ENCODE measurements around the gene ASS1. TPM values are rescaled to one million over a fixed set of nuclear protein-coding genes. Genes with fewer than 3 reads are reported as not detected.

ASS1 gene
- total RNA-seq, 1 donor from 2014 or later: 117 TPM

DNA sequence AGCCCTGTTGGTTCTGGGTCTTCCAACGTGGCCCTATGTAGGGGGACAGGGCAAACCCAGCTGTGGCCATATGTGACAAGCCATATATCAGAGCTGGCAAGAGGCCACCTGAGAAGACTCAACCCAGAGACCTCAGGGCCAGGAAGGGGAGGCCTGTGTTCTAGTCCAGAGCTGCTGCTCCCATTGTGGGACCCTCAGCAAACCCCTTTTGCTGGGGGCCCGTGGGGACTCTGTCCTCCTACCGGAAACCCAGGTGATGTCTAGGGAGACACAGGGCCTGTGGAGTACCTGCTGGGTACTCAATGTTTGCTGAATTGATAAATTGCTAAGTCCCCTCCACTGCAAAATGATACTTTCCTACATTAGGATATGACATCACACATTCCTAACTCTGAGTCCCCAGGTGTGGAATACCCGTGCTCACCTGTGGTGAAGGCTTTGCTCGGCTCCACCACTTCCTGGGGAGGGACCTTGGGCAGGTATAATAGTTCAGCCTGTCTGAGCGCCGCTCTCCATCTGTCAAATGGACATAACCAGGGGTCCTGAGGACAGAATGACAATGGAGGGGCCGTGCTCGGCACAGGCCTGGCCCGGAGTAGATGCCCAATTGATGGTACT, 38.4 kb upstream of the ASS1 start:
- no peaks in the 10 kb centered on the region for H3K36me3 ChIP-seq (ENCODE audit: insufficient read depth, low read length)
- DNase-seq (ENCODE audit: low read depth): no peak
- no peaks in the 10 kb centered on the region for H3K4me1 ChIP-seq (ENCODE audit: insufficient read depth, low read length)
- no peak overlapping the region for H3K4me3 ChIP-seq (ENCODE audit: insufficient read depth, low read depth, low read length)
- Mint-ChIP-seq H3K27ac (ENCODE audit: unreplicated experiment) (no peak overlapping the region), H3K27me3 (ENCODE audit: low read depth, unreplicated experiment) (peaks cover 53% of the 10 kb centered on the region), H3K36me3 (ENCODE audit: low read depth, unreplicated experiment) (no peaks in the 10 kb centered on the region), H3K9me3 (ENCODE audit: unreplicated experiment) (peaks cover 3% of the 10 kb centered on the region), H3K4me1 (ENCODE audit: low read depth, unreplicated experiment) (no peaks in the 10 kb centered on the region), H3K4me3 (ENCODE audit: unreplicated experiment) (no peak overlapping the region)
- no peaks in the 10 kb centered on the region for H3K79me2 ChIP-seq (ENCODE audit: insufficient read depth, low read length)
- no peak for FAIRE-seq
- H3K4me2 ChIP-seq (ENCODE audit: low read length): no peak overlapping the region
- peaks cover 2% of the 10 kb centered on the region for H3K27me3 ChIP-seq (ENCODE audit: insufficient read depth, low read length)
- no peaks in the 10 kb centered on the region for H4K20me1 ChIP-seq (ENCODE audit: insufficient read depth, low read length)
- no peak overlapping the region for H3K27ac ChIP-seq (ENCODE audit: low read depth, low read length)
- H3K9me3 ChIP-seq (ENCODE audit: insufficient read depth, low read depth, low read length): no peaks in the 10 kb centered on the region
- TF ChIP-seq, protein P1, sequence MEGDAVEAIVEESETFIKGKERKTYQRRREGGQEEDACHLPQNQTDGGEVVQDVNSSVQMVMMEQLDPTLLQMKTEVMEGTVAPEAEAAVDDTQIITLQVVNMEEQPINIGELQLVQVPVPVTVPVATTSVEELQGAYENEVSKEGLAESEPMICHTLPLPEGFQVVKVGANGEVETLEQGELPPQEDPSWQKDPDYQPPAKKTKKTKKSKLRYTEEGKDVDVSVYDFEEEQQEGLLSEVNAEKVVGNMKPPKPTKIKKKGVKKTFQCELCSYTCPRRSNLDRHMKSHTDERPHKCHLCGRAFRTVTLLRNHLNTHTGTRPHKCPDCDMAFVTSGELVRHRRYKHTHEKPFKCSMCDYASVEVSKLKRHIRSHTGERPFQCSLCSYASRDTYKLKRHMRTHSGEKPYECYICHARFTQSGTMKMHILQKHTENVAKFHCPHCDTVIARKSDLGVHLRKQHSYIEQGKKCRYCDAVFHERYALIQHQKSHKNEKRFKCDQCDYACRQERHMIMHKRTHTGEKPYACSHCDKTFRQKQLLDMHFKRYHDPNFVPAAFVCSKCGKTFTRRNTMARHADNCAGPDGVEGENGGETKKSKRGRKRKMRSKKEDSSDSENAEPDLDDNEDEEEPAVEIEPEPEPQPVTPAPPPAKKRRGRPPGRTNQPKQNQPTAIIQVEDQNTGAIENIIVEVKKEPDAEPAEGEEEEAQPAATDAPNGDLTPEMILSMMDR (IDR thresholded peaks at IDR 0.05; ENCODE audit: insufficient read depth, low read depth, low read length): no peak
- TF ChIP-seq EZH2 (IDR thresholded peaks at IDR 0.05; ENCODE audit: insufficient read depth, low read length): no peak
- H2AFZ ChIP-seq (ENCODE audit: low read depth, low read length): no peak overlapping the region
- H3K9ac ChIP-seq (ENCODE audit: low read length): no peak overlapping the region

DNA sequence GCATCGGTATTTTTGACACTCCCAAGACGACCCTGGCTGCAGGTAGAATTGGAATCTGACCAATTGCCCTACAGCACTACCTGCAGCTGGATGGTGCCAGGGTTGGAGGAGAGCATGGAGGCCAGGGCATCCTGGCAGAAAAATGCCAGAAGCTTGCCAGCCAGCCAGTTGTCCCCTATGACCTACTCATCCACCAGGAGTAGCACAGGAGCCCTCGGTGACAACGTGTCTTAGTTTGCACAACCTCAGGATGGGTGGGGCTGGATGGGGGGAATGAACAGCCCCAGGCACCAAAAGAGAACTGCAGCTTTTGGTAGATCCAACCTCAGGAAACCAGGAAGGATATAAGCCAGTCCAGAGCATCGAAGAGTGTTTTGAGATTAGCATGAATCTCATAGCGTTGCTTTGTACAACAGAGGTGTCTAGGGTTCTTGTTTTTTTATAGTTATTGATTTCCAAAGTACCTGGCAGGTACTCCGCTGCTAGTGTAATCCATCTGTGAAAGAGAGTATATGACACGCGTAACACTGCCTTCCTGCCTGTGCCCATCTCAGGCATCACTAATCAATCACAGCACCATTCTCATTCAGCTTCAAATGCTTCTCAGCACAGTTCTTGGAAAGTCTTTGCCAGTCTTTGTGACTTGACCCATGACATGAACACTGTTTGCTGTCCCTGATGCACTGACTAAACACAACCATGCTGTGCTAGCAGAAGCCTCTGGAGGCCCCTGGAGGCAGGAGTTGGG, 36.7 kb upstream of the ASS1 start:
- no peaks in the 10 kb centered on the region for H3K79me2 ChIP-seq (ENCODE audit: insufficient read depth, low read length)
- Mint-ChIP-seq H3K27me3 (ENCODE audit: low read depth, unreplicated experiment) (peaks cover 41% of the 10 kb centered on the region), H3K9me3 (ENCODE audit: unreplicated experiment) (peaks cover 3% of the 10 kb centered on the region), H3K27ac (ENCODE audit: unreplicated experiment) (no peak overlapping the region), H3K4me3 (ENCODE audit: unreplicated experiment) (no peak overlapping the region), H3K36me3 (ENCODE audit: low read depth, unreplicated experiment) (no peaks in the 10 kb centered on the region), H3K4me1 (ENCODE audit: low read depth, unreplicated experiment) (no peaks in the 10 kb centered on the region)
- H3K4me1 ChIP-seq (ENCODE audit: insufficient read depth, low read length): no peaks in the 10 kb centered on the region
- H4K20me1 ChIP-seq (ENCODE audit: insufficient read depth, low read length): no peaks in the 10 kb centered on the region
- no peak overlapping the region for H3K27ac ChIP-seq (ENCODE audit: low read depth, low read length)
- H3K9me3 ChIP-seq (ENCODE audit: insufficient read depth, low read depth, low read length): no peaks in the 10 kb centered on the region
- H3K4me2 ChIP-seq (ENCODE audit: low read length): no peak overlapping the region
- peaks cover 2% of the 10 kb centered on the region for H3K27me3 ChIP-seq (ENCODE audit: insufficient read depth, low read length)
- TF ChIP-seq EZH2 (IDR thresholded peaks at IDR 0.05; ENCODE audit: insufficient read depth, low read length): no peak
- TF ChIP-seq, protein P1 (IDR thresholded peaks at IDR 0.05; ENCODE audit: insufficient read depth, low read depth, low read length): no peak
- DNase-seq (ENCODE audit: low read depth) (no peak), FAIRE-seq (no peak)
- H3K9ac ChIP-seq (ENCODE audit: low read length): no peak overlapping the region
- no peak overlapping the region for H2AFZ ChIP-seq (ENCODE audit: low read depth, low read length)
- no peaks in the 10 kb centered on the region for H3K36me3 ChIP-seq (ENCODE audit: insufficient read depth, low read length)
- H3K4me3 ChIP-seq (ENCODE audit: insufficient read depth, low read depth, low read length): no peak overlapping the region

- peaks cover 43% of the 10 kb centered on the region for H3K27me3 Mint-ChIP-seq (ENCODE audit: low read depth, unreplicated experiment)
- Histone ChIP-seq H3K4me3 (ENCODE audit: insufficient read depth, low read depth, low read length) (no peak overlapping the region), H3K36me3 (ENCODE audit: insufficient read depth, low read length) (no peaks in the 10 kb centered on the region), H3K4me1 (ENCODE audit: insufficient read depth, low read length) (no peaks in the 10 kb centered on the region), H3K9ac (ENCODE audit: low read length) (no peak overlapping the region), H3K9me3 (ENCODE audit: insufficient read depth, low read depth, low read length) (no peaks in the 10 kb centered on the region), H3K4me2 (ENCODE audit: low read length) (no peak overlapping the region), H3K27me3 (ENCODE audit: insufficient read depth, low read length) (peaks cover 4% of the 10 kb centered on the region), H3K79me2 (ENCODE audit: insufficient read depth, low read length) (no peaks in the 10 kb centered on the region), H4K20me1 (ENCODE audit: insufficient read depth, low read length) (no peaks in the 10 kb centered on the region), H3K27ac (ENCODE audit: low read depth, low read length) (no peak overlapping the region), H2AFZ (ENCODE audit: low read depth, low read length) (no peak overlapping the region)
- no peaks in the 10 kb centered on the region for H3K4me1 Mint-ChIP-seq (ENCODE audit: low read depth, unreplicated experiment)
- H3K27ac Mint-ChIP-seq (ENCODE audit: unreplicated experiment): no peak overlapping the region
- no peak overlapping the region for H3K4me3 Mint-ChIP-seq (ENCODE audit: unreplicated experiment)
- H3K9me3 Mint-ChIP-seq (ENCODE audit: unreplicated experiment): peaks cover 3% of the 10 kb centered on the region
- no peaks in the 10 kb centered on the region for H3K36me3 Mint-ChIP-seq (ENCODE audit: low read depth, unreplicated experiment)
- TF ChIP-seq EZH2 (IDR thresholded peaks at IDR 0.05; ENCODE audit: insufficient read depth, low read length): no peak
- TF ChIP-seq, protein P1 (IDR thresholded peaks at IDR 0.05; ENCODE audit: insufficient read depth, low read depth, low read length): no peak
- no peak for FAIRE-seq
- no peak for DNase-seq (ENCODE audit: low read depth)
These were observed 36.1 kb upstream of the ASS1 start for GRCh38 chr9:130408669-130409068.

All from astrocyte (in vitro differentiated cells and primary cell).